ENCODE results near the gene C1QTNF8. TPM values are rescaled to one million over a fixed set of nuclear protein-coding genes. Genes with fewer than 3 reads are reported as not detected.

C1QTNF8 gene, protein sequence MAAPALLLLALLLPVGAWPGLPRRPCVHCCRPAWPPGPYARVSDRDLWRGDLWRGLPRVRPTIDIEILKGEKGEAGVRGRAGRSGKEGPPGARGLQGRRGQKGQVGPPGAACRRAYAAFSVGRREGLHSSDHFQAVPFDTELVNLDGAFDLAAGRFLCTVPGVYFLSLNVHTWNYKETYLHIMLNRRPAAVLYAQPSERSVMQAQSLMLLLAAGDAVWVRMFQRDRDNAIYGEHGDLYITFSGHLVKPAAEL
- total RNA-seq (not detected in 2 replicates), polyA plus RNA-seq (not detected in 2 replicates), polyA minus RNA-seq (not detected in 2 replicates)
- not detected for total RNA-seq (2013)

DNA sequence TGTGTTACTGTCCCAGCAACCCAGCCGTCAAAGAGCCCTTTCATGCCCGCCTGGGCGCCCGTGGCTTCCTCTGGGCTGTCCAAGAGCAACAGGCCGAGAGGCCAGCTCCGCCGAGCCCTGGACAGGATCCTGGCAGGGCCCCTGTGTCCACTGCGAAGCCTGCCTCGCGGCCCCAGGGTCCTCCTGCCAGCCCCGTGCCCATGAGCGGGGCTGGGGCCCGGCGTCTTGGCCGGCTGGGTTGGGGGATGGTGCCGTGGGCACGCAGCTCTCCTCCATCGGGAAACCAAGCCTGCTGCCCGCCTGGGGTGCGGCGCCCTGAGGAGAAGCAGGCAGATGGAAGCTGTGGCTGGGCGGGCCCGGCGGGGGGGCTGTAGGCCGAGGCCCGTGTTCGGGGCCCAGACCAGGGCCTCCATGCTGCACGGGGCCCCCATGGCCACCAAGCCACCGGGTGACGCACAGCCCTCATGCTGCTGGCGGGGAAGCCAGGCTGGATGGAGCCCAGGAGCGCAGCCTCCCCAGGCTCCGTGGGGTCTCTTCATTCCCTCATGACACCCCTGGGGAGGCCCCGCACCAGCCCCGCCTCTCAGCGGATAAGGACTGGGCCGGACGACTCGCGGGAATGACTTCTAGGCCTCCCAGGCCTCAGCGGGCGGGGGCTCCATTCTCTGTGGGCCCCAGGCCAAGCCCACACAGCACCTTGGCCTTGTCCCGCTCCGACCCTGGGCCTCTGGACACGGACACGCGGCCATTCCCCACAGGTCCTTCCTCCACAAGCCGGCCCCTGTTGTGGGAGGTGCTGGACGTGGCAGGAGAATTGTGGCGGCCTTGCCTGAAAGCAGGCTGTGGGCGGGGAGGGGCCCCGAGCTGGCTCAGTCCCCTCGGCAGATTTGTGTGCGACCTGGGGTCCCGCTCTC is at the start of gene C1QTNF8:
Gene C1QTNF8 (minus strand): TSS at position 76 of the 914 bp plus-strand sequence. CDS start 1,322 bp downstream, outside the sequence.
- no peaks in the 10 kb centered on the region for H3K27me3 Mint-ChIP-seq
- no peak within 1 kb of the TSS for H3K27ac ChIP-seq (ENCODE audit: low read length in 2 of 2)
- CTCF ChIA-PET = no interaction called here
- POLR2A ChIA-PET = no interaction called here
- H3K27ac Mint-ChIP-seq = no peak within 1 kb of the TSS
- H2AFZ ChIP-seq (ENCODE audit: insufficient read depth, low read depth, low read length, poor library complexity, severe bottlenecking) = no peak within 1 kb of the TSS
- H3K4me3 ChIP-seq (ENCODE audit: control extremely low read depth in 1 of 5, extremely low read depth in 1 of 5, insufficient read depth in 1 of 5, low read depth in 2 of 5, low read length in 4 of 5) = no peak within 1 kb of the TSS
- WGBS (ENCODE audit: insufficient coverage) = 76% methylated on average over 52 of the region's 55 CpGs
- no peak within 1 kb of the TSS for H3K9ac ChIP-seq (ENCODE audit: low read length)
- no peaks in the 10 kb centered on the region for H3K9me3 Mint-ChIP-seq (ENCODE audit: insufficient read depth)
- H3K4me3 Mint-ChIP-seq = no peak within 1 kb of the TSS
- intact Hi-C loops (cut with micrococcal nuclease) = no loop called here
- no peaks in the 10 kb centered on the region for H3K79me2 ChIP-seq (ENCODE audit: control insufficient read depth, insufficient read depth, low read length)
- no peaks in the 10 kb centered on the region for H3K4me1 ChIP-seq (ENCODE audit: control insufficient read depth in 2 of 2, insufficient read depth in 2 of 2, low read length in 2 of 2)
- no peaks in the 10 kb centered on the region for H4K20me1 ChIP-seq (ENCODE audit: control insufficient read depth, insufficient read depth, low read length, poor library complexity, severe bottlenecking)
- no peaks in the 10 kb centered on the region for H3K27me3 ChIP-seq (replicated peaks in 1 of 4; ENCODE audit: control extremely low read depth in 1 of 4, control insufficient read depth in 3 of 4, insufficient read depth in 4 of 4, low read length in 3 of 4)
- no peaks in the 10 kb centered on the region for H3K4me1 Mint-ChIP-seq
- TF ChIP-seq, protein P1, sequence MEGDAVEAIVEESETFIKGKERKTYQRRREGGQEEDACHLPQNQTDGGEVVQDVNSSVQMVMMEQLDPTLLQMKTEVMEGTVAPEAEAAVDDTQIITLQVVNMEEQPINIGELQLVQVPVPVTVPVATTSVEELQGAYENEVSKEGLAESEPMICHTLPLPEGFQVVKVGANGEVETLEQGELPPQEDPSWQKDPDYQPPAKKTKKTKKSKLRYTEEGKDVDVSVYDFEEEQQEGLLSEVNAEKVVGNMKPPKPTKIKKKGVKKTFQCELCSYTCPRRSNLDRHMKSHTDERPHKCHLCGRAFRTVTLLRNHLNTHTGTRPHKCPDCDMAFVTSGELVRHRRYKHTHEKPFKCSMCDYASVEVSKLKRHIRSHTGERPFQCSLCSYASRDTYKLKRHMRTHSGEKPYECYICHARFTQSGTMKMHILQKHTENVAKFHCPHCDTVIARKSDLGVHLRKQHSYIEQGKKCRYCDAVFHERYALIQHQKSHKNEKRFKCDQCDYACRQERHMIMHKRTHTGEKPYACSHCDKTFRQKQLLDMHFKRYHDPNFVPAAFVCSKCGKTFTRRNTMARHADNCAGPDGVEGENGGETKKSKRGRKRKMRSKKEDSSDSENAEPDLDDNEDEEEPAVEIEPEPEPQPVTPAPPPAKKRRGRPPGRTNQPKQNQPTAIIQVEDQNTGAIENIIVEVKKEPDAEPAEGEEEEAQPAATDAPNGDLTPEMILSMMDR (IDR thresholded peaks at IDR 0.05) = no peak
- no peak for TF ChIP-seq EZH2 (IDR thresholded peaks at IDR 0.05; ENCODE audit: borderline replicate concordance, insufficient read depth, low read depth, low read length, poor library complexity, severe bottlenecking)
- ATAC-seq (ENCODE audit: low read depth) (no peak), DNase-seq (no peak)
- no peak within 1 kb of the TSS for H3K4me2 ChIP-seq (replicated peaks; ENCODE audit: low read depth, low read length, poor library complexity, severe bottlenecking)
- H3K9me3 ChIP-seq (ENCODE audit: control extremely low read depth in 1 of 3, control insufficient read depth in 2 of 3, insufficient read depth in 1 of 3, low read length in 2 of 3) = peaks cover 0 to 5% (median 0%) of the 10 kb centered on the region in 3 donors
- no peaks in the 10 kb centered on the region for H3K36me3 ChIP-seq (replicated peaks in 1 of 2; ENCODE audit: control extremely low read depth in 1 of 2, control insufficient read depth in 1 of 2, extremely low read depth in 1 of 2, insufficient read depth in 2 of 2, low read length in 1 of 2)

Measured in B cell (primary cell).